Measurements from ENCODE around the gene OBSCN. TPM values are rescaled to one million over a fixed set of nuclear protein-coding genes. Genes with fewer than 3 reads are reported as not detected.

The OBSCN gene
- total and polyA plus RNA-seq, 2 of the 4 experiments (the other 2 are of a cell fraction): 4.1 to 9.5 TPM

DNA sequence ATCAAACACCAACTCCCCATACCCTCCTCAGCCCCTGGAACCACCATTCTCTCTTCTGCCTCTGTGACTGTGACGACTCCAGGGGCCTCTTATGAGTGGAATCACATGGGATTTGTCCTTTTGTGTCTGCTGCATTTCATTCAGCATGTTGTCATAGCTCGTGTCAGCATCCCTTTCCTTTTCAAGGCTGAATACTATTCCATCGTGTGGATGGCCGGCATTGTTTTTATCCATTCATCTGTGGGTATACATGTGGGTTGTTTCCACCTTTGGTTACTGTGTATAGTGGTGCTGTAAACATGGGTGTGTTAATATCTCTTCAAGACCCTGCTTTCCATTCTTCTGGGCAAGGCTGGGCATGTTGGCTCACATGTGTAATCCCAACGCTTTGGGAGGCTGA lies 17.1 kb upstream of the OBSCN start:
- dilution Hi-C loops (cut with HindIII; ENCODE audit: low sequenced_read_pairs, unreplicated experiment) (no loop called here), in situ Hi-C loops (cut with MboI; ENCODE audit: low sequenced_read_pairs) (no loop called here), intact Hi-C loops (cut with micrococcal nuclease) (no loop called here)
- Histone ChIP-seq H2AFZ (replicated peaks; ENCODE audit: low read length, poor library complexity) (no peak overlapping the region), H2BK5ac (ENCODE audit: low read depth, low read length, poor library complexity, severe bottlenecking) (no peak overlapping the region), H4K8ac (ENCODE audit: low read depth in 2 of 2, low read length in 2 of 2) (no peak overlapping the region), H2BK120ac (ENCODE audit: low read depth, low read length) (no peak overlapping the region), H2BK15ac (ENCODE audit: low read depth, low read length) (no peak overlapping the region), H3K9me1 (ENCODE audit: insufficient read depth, low read length) (no peaks in the 10 kb centered on the region; the same call in 1 of the 2 replicates), H4K20me1 (ENCODE audit: insufficient read depth, low read length) (no peaks in the 10 kb centered on the region), H2AK5ac (ENCODE audit: low read depth, low read length) (no peak overlapping the region), H3K4me3 (ENCODE audit: insufficient read depth, low read depth, low read length) (no peak overlapping the region), H3K9ac (ENCODE audit: low read depth, low read length) (no peak overlapping the region), H3K79me1 (ENCODE audit: low read depth in 1 of 2, low read length in 2 of 2) (no peaks in the 10 kb centered on the region), H3K27me3 (ENCODE audit: control insufficient read depth, insufficient read depth, low read length) (no peaks in the 10 kb centered on the region), H3K4ac (ENCODE audit: low read depth, low read length) (no peak overlapping the region), H2AK9ac (replicated peaks; ENCODE audit: low read depth, low read length, poor library complexity) (no peak overlapping the region), H3K4me2 (ENCODE audit: low read depth, low read length) (no peak overlapping the region), H4K91ac (ENCODE audit: insufficient read depth, low read depth, low read length) (no peak overlapping the region), H3K9me3 (ENCODE audit: control insufficient read depth, insufficient read depth, low read length) (no peaks in the 10 kb centered on the region), H3K56ac (ENCODE audit: extremely low read depth, insufficient read depth, low read length) (no peak overlapping the region), H3K14ac (replicated peaks; ENCODE audit: low read depth, low read length) (no peak overlapping the region), H3K23ac (ENCODE audit: low read depth, low read length) (no peak overlapping the region), H3K18ac (ENCODE audit: low read depth, low read length) (no peak overlapping the region), H3K36me3 (ENCODE audit: control insufficient read depth, insufficient read depth, low read length) (no peaks in the 10 kb centered on the region), H2BK20ac (ENCODE audit: low read depth, low read length) (no peak overlapping the region), H3K4me1 (ENCODE audit: control insufficient read depth, insufficient read depth, low read length) (no peaks in the 10 kb centered on the region), H3K27ac (ENCODE audit: insufficient read depth, low read length) (no peak overlapping the region), H4K5ac (ENCODE audit: low read depth, low read length) (no peak overlapping the region)
- no TSS peak for BruUV-seq (replicated peaks)
- CTCF ChIA-PET: no interaction called here
- POLR2A ChIA-PET (ENCODE audit: unreplicated experiment): no interaction called here
- ATAC-seq (ENCODE audit: low read depth): no peak
- TF ChIP-seq CEBPB (IDR thresholded peaks at IDR 0.05; ENCODE audit: low read depth, low read length): no peak
- TF ChIP-seq SMC3 (IDR thresholded peaks at IDR 0.05; ENCODE audit: low read depth, low read length): no peak
- no peak for TF ChIP-seq MAFK (IDR thresholded peaks at IDR 0.05; ENCODE audit: low read depth, low read length)
- no peak for TF ChIP-seq CHD1 (IDR thresholded peaks at IDR 0.05; ENCODE audit: low read depth, low read length)
- no peak for TF ChIP-seq RFX5 (IDR thresholded peaks at IDR 0.05; ENCODE audit: low read depth, low read length)
- TF ChIP-seq POLR2A (IDR thresholded peaks at IDR 0.05; ENCODE audit: low read depth, low read length): no peak
- no peak for TF ChIP-seq MXI1 (IDR thresholded peaks at IDR 0.05; ENCODE audit: borderline replicate concordance, low read depth, low read length)
- TF ChIP-seq, protein P1, sequence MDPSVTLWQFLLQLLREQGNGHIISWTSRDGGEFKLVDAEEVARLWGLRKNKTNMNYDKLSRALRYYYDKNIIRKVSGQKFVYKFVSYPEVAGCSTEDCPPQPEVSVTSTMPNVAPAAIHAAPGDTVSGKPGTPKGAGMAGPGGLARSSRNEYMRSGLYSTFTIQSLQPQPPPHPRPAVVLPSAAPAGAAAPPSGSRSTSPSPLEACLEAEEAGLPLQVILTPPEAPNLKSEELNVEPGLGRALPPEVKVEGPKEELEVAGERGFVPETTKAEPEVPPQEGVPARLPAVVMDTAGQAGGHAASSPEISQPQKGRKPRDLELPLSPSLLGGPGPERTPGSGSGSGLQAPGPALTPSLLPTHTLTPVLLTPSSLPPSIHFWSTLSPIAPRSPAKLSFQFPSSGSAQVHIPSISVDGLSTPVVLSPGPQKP (IDR thresholded peaks at IDR 0.05; ENCODE audit: borderline replicate concordance, low read depth, low read length): no peak
- TF ChIP-seq FOS (IDR thresholded peaks at IDR 0.05; ENCODE audit: low read depth, low read length): no peak
- TF ChIP-seq, protein P2, sequence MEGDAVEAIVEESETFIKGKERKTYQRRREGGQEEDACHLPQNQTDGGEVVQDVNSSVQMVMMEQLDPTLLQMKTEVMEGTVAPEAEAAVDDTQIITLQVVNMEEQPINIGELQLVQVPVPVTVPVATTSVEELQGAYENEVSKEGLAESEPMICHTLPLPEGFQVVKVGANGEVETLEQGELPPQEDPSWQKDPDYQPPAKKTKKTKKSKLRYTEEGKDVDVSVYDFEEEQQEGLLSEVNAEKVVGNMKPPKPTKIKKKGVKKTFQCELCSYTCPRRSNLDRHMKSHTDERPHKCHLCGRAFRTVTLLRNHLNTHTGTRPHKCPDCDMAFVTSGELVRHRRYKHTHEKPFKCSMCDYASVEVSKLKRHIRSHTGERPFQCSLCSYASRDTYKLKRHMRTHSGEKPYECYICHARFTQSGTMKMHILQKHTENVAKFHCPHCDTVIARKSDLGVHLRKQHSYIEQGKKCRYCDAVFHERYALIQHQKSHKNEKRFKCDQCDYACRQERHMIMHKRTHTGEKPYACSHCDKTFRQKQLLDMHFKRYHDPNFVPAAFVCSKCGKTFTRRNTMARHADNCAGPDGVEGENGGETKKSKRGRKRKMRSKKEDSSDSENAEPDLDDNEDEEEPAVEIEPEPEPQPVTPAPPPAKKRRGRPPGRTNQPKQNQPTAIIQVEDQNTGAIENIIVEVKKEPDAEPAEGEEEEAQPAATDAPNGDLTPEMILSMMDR (conservative IDR thresholded peaks at IDR 0.05; ENCODE audit: low read depth, low read length): no peak
- TF ChIP-seq RCOR1 (IDR thresholded peaks at IDR 0.05; ENCODE audit: insufficient replicate concordance, low read length): no peak
- TF ChIP-seq, protein P3, sequence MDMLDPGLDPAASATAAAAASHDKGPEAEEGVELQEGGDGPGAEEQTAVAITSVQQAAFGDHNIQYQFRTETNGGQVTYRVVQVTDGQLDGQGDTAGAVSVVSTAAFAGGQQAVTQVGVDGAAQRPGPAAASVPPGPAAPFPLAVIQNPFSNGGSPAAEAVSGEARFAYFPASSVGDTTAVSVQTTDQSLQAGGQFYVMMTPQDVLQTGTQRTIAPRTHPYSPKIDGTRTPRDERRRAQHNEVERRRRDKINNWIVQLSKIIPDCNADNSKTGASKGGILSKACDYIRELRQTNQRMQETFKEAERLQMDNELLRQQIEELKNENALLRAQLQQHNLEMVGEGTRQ (IDR thresholded peaks at IDR 0.05; ENCODE audit: low read depth, low read length): no peak
- TF ChIP-seq MAZ (IDR thresholded peaks at IDR 0.05; ENCODE audit: borderline replicate concordance, low read depth, low read length): no peak
- TF ChIP-seq RAD21 (IDR thresholded peaks at IDR 0.05; ENCODE audit: low read length): no peak
- TF ChIP-seq BHLHE40 (IDR thresholded peaks at IDR 0.05; ENCODE audit: low read depth, low read length): no peak
- no peak for DNase-seq
- 57% methylated on average over 1 of the region's 5 CpGs; no CpG with 5 or more reads in 1 of the 2 experiments for WGBS, 2 experiments (ENCODE audit: extremely low coverage in 2 of 2, insufficient read length in 1 of 2)
